GM23338 (cell line): ENCODE data around the gene PAPPA. TPM values are rescaled to one million over a fixed set of nuclear protein-coding genes. Genes with fewer than 3 reads are reported as not detected.

Source experiments
- ATAC-seq: fragments of 200-7000 bp; cut with Tn5 transposase; 3 replicates; pipeline ENCODE4 v1.9.1; 2020
- DNase-seq: peaks from one replicate; pipeline ENCODE4 v3.0.0-alpha.2; 2015; ENCODE audit warnings: low spot score
- H2AFZ ChIP-seq: fragments of 200-600 bp; sonication (generic); 2 replicates; pipeline ENCODE4 v1.8.0; 2016; ENCODE audit warnings: antibody characterized with exemption, mild to moderate bottlenecking, moderate library complexity
- H3F3A ChIP-seq: fragments of 200-600 bp; sonication (generic); replicated peaks from 2 replicates; pipeline ENCODE4 v1.8.0; 2017; ENCODE audit warnings: antibody characterized with exemption, mixed run types, low read depth
- H3K27ac ChIP-seq: fragments of 200-600 bp; sonication (generic); 2 replicates; pipeline ENCODE4 v1.6.1; 2016; ENCODE audit warnings: low read depth
- H3K27me3 ChIP-seq: fragments of 200-600 bp; sonication (generic); 2 replicates; pipeline ENCODE4 v1.8.0; 2016; ENCODE audit warnings: mild to moderate bottlenecking, mixed run types, moderate library complexity; ENCODE audit not compliant: insufficient read depth
- H3K36me3 ChIP-seq: fragments of 200-600 bp; sonication (generic); 2 replicates; pipeline ENCODE4 v1.8.0; 2016; ENCODE audit warnings: mild to moderate bottlenecking; ENCODE audit not compliant: insufficient read depth
- H3K4me1 ChIP-seq: fragments of 200-600 bp; sonication (generic); 2 replicates; pipeline ENCODE4 v1.8.0; 2016; ENCODE audit warnings: mild to moderate bottlenecking, moderate library complexity; ENCODE audit not compliant: insufficient read depth
- H3K4me2 ChIP-seq: fragments of 200-600 bp; sonication (generic); 2 replicates; pipeline ENCODE4 v1.7.1; 2017; ENCODE audit warnings: mixed run types
- H3K4me3 ChIP-seq: fragments of 200-600 bp; sonication (generic); 2 replicates; pipeline ENCODE4 v1.6.1; 2016; ENCODE audit warnings: mixed run types
- H3K79me2 ChIP-seq: fragments of 200-600 bp; sonication (generic); replicated peaks from 2 replicates; pipeline ENCODE4 v1.8.0; 2017; ENCODE audit warnings: mild to moderate bottlenecking; ENCODE audit not compliant: insufficient read depth
- H3K9me2 ChIP-seq: fragments of 200-600 bp; sonication (generic); 2 replicates; pipeline ENCODE4 v1.8.0; 2017; ENCODE audit not compliant: insufficient read depth
- H4K20me1 ChIP-seq: fragments of 200-600 bp; sonication (generic); replicated peaks from 2 replicates; pipeline ENCODE4 v1.8.0; 2017; ENCODE audit warnings: mild to moderate bottlenecking; ENCODE audit not compliant: insufficient read depth
- H3K27ac Mint-ChIP-seq: 2 replicates; pipeline ENCODE4 v1.8.0; 2020; ENCODE audit warnings: inconsistent platforms, mild to moderate bottlenecking, moderate library complexity, mixed read lengths
- H3K27me3 Mint-ChIP-seq: 3 replicates; pipeline ENCODE4 v1.8.0; 2022; ENCODE audit warnings: low read depth, mild to moderate bottlenecking, moderate library complexity, mixed read lengths, inconsistent platforms; ENCODE audit not compliant: insufficient read depth, poor library complexity
- H3K36me3 Mint-ChIP-seq: 3 replicates; pipeline ENCODE4 v1.8.0; 2021; ENCODE audit warnings: low read depth, mild to moderate bottlenecking, inconsistent platforms, moderate library complexity, mixed read lengths
- H3K4me1 Mint-ChIP-seq: 3 replicates; pipeline ENCODE4 v1.8.0; 2020; ENCODE audit warnings: mild to moderate bottlenecking, inconsistent platforms, mixed read lengths
- H3K4me3 Mint-ChIP-seq: 3 replicates; pipeline ENCODE4 v1.8.0; 2021; ENCODE audit warnings: moderate library complexity, mild to moderate bottlenecking, inconsistent platforms, mixed read lengths
- H3K9me3 Mint-ChIP-seq: 3 replicates; pipeline ENCODE4 v1.8.0; 2020; ENCODE audit warnings: moderate library complexity, mild to moderate bottlenecking, inconsistent platforms, mixed read lengths
- CREB1 ChIP-seq: fragments of 250-450 bp; sonication (Bioruptor Pico); IDR thresholded peaks from 2 replicates; pipeline ENCODE4 v1.5.0; 2020; ENCODE audit warnings: low read depth, mild to moderate bottlenecking, moderate library complexity
- EZH2 ChIP-seq: fragments of 200-600 bp; sonication (generic); IDR thresholded peaks from one replicate; pipeline ENCODE4 v1.8.0; 2017; ENCODE audit warnings: antibody characterized with exemption, mild to moderate bottlenecking, low read depth; ENCODE audit not compliant: unreplicated experiment
- EZH2phosphoT487 ChIP-seq: fragments of 200-600 bp; sonication (generic); IDR thresholded peaks from one replicate; pipeline ENCODE4 v1.8.1; 2018; ENCODE audit warnings: antibody characterized with exemption; ENCODE audit not compliant: unreplicated experiment
- JUNB ChIP-seq: IDR thresholded peaks from one replicate; pipeline ENCODE4 v1.6.1; 2016; ENCODE audit warnings: antibody characterized with exemption; ENCODE audit not compliant: unreplicated experiment
- NANOG ChIP-seq: IDR thresholded peaks from 2 replicates; pipeline ENCODE4 v1.6.1; 2016; ENCODE audit warnings: antibody characterized with exemption, borderline replicate concordance
- POLR2AphosphoS5 ChIP-seq: IDR thresholded peaks from 2 replicates; pipeline ENCODE4 v1.6.1; 2016; ENCODE audit warnings: antibody characterized with exemption, low read depth
- STAT1 ChIP-seq: IDR thresholded peaks from one replicate; pipeline ENCODE4 v1.6.1; 2016; ENCODE audit warnings: antibody characterized with exemption; ENCODE audit not compliant: unreplicated experiment
- ZNF114 ChIP-seq: fragments of 250-450 bp; sonication (Bioruptor Pico); IDR thresholded peaks from 2 replicates; pipeline ENCODE4 v1.5.0; 2020; ENCODE audit warnings: mild to moderate bottlenecking, moderate library complexity
- ZNF331 ChIP-seq: fragments of 250-450 bp; sonication (Bioruptor Pico); IDR thresholded peaks from 2 replicates; pipeline ENCODE4 v1.5.0; 2020; ENCODE audit warnings: low read depth, mild to moderate bottlenecking, moderate library complexity
- polyA plus RNA-seq: library from polyadenylated mRNA; unstranded; fragments of >200 nt; fragmentation: Nextera tagmentation; extraction: Ambion mirVana; gene quantifications from 2 replicates; pipeline ENCODE4 v1.2.1, GENCODE V29; 2016
- total RNA-seq: library from RNA; depleted of rRNA; stranded (reverse); fragments of >200 nt; shearing (Covaris generic); gene quantifications from 2 replicates; pipeline ENCODE4 v1.2.3, GENCODE V29; 2014
- TF ChIP-seq, protein P1 (sequence below): fragments of 250-450 bp; sonication (Bioruptor Pico); IDR thresholded peaks from 2 replicates; pipeline ENCODE4 v1.5.0; 2020; ENCODE audit warnings: mild to moderate bottlenecking, moderate library complexity
- TF ChIP-seq, protein P2 (sequence below), 2 experiments: fragments of 200-600 bp in 1 of 2; sonication (generic) in 1 of 2; conservative IDR thresholded peaks; 2 replicates each; pipeline versions ENCODE4 v1.5.1 to v1.6.1; 2016 to 2017; ENCODE audit warnings: antibody characterized with exemption in 2 of 2, low read depth in 2 of 2, mild to moderate bottlenecking in 2 of 2, moderate library complexity in 1 of 2
- TF ChIP-seq, protein P3 (sequence below): IDR thresholded peaks from 2 replicates; pipeline ENCODE4 v1.6.1; 2016; ENCODE audit warnings: antibody characterized with exemption
- TF ChIP-seq, protein P4 (sequence below): IDR thresholded peaks from one replicate; pipeline ENCODE4 v1.6.1; 2018; ENCODE audit warnings: antibody characterized with exemption; ENCODE audit not compliant: unreplicated experiment

Gene PAPPA
- total and polyA plus RNA-seq, 2 experiments from 2014 or later: 0.38 to 0.66 TPM

DNA sequence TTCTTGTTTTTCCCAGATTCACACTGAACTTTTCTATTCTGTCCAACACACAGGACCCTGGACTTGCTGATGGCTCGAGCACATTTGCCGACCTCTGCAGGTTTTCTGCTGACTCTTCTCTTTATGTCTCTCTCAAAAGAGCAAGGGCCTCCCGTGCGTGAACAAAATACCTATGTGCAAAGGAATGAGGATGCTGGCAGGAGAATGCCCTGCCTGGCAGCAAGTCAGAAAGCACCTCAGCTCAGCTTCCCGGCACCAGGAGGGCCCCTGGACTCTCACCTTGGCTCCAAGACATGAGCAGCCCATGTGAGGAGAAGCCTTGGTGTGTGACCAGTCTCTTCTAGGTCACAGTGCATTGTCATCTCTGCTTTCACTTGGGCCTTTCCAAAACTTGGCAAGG, 36.1 kb downstream of the PAPPA start:
- Mint-ChIP-seq H3K27ac (no peak overlapping the region), H3K4me3 (no peak overlapping the region), H3K9me3 (no peaks in the 10 kb centered on the region), H3K36me3 (no peaks in the 10 kb centered on the region), H3K27me3 (no peaks in the 10 kb centered on the region), H3K4me1 (peaks cover 8% of the 10 kb centered on the region)
- H3K4me1 ChIP-seq: no peaks in the 10 kb centered on the region
- no peak overlapping the region for H3K4me2 ChIP-seq
- no peaks in the 10 kb centered on the region for H3K27me3 ChIP-seq
- DNase-seq (no peak), ATAC-seq (no peak)
- no peak for TF ChIP-seq STAT1
- no peak for TF ChIP-seq CREB1 (CRISPR knock-in tag)
- TF ChIP-seq, protein P1, sequence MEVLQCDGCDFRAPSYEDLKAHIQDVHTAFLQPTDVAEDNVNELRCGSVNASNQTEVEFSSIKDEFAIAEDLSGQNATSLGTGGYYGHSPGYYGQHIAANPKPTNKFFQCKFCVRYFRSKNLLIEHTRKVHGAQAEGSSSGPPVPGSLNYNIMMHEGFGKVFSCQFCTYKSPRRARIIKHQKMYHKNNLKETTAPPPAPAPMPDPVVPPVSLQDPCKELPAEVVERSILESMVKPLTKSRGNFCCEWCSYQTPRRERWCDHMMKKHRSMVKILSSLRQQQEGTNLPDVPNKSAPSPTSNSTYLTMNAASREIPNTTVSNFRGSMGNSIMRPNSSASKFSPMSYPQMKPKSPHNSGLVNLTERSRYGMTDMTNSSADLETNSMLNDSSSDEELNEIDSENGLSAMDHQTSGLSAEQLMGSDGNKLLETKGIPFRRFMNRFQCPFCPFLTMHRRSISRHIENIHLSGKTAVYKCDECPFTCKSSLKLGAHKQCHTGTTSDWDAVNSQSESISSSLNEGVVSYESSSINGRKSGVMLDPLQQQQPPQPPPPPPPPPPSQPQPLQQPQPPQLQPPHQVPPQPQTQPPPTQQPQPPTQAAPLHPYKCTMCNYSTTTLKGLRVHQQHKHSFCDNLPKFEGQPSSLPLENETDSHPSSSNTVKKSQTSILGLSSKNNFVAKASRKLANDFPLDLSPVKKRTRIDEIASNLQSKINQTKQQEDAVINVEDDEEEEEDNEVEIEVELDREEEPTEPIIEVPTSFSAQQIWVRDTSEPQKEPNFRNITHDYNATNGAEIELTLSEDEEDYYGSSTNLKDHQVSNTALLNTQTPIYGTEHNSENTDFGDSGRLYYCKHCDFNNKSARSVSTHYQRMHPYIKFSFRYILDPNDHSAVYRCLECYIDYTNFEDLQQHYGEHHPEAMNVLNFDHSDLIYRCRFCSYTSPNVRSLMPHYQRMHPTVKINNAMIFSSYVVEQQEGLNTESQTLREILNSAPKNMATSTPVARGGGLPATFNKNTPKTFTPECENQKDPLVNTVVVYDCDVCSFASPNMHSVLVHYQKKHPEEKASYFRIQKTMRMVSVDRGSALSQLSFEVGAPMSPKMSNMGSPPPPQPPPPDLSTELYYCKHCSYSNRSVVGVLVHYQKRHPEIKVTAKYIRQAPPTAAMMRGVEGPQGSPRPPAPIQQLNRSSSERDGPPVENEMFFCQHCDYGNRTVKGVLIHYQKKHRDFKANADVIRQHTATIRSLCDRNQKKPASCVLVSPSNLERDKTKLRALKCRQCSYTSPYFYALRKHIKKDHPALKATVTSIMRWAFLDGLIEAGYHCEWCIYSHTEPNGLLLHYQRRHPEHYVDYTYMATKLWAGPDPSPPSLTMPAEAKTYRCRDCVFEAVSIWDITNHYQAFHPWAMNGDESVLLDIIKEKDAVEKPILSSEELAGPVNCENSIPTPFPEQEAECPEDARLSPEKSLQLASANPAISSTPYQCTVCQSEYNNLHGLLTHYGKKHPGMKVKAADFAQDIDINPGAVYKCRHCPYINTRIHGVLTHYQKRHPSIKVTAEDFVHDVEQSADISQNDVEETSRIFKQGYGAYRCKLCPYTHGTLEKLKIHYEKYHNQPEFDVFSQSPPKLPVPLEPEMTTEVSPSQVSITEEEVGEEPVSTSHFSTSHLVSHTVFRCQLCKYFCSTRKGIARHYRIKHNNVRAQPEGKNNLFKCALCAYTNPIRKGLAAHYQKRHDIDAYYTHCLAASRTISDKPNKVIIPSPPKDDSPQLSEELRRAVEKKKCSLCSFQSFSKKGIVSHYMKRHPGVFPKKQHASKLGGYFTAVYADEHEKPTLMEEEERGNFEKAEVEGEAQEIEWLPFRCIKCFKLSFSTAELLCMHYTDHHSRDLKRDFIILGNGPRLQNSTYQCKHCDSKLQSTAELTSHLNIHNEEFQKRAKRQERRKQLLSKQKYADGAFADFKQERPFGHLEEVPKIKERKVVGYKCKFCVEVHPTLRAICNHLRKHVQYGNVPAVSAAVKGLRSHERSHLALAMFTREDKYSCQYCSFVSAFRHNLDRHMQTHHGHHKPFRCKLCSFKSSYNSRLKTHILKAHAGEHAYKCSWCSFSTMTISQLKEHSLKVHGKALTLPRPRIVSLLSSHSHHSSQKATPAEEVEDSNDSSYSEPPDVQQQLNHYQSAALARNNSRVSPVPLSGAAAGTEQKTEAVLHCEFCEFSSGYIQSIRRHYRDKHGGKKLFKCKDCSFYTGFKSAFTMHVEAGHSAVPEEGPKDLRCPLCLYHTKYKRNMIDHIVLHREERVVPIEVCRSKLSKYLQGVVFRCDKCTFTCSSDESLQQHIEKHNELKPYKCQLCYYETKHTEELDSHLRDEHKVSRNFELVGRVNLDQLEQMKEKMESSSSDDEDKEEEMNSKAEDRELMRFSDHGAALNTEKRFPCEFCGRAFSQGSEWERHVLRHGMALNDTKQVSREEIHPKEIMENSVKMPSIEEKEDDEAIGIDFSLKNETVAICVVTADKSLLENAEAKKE (CRISPR knock-in tag): no peak
- TF ChIP-seq, protein P2, sequence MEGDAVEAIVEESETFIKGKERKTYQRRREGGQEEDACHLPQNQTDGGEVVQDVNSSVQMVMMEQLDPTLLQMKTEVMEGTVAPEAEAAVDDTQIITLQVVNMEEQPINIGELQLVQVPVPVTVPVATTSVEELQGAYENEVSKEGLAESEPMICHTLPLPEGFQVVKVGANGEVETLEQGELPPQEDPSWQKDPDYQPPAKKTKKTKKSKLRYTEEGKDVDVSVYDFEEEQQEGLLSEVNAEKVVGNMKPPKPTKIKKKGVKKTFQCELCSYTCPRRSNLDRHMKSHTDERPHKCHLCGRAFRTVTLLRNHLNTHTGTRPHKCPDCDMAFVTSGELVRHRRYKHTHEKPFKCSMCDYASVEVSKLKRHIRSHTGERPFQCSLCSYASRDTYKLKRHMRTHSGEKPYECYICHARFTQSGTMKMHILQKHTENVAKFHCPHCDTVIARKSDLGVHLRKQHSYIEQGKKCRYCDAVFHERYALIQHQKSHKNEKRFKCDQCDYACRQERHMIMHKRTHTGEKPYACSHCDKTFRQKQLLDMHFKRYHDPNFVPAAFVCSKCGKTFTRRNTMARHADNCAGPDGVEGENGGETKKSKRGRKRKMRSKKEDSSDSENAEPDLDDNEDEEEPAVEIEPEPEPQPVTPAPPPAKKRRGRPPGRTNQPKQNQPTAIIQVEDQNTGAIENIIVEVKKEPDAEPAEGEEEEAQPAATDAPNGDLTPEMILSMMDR (conservative IDR thresholded peaks at IDR 0.05; ENCODE audit: low read depth in 2 of 2): no peak
- no peak for TF ChIP-seq POLR2AphosphoS5
- TF ChIP-seq, protein P3, sequence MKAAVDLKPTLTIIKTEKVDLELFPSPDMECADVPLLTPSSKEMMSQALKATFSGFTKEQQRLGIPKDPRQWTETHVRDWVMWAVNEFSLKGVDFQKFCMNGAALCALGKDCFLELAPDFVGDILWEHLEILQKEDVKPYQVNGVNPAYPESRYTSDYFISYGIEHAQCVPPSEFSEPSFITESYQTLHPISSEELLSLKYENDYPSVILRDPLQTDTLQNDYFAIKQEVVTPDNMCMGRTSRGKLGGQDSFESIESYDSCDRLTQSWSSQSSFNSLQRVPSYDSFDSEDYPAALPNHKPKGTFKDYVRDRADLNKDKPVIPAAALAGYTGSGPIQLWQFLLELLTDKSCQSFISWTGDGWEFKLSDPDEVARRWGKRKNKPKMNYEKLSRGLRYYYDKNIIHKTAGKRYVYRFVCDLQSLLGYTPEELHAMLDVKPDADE: no peak
- TF ChIP-seq EZH2phosphoT487: no peak
- TF ChIP-seq EZH2: no peak
- TF ChIP-seq NANOG: no peak
- TF ChIP-seq, protein P4, sequence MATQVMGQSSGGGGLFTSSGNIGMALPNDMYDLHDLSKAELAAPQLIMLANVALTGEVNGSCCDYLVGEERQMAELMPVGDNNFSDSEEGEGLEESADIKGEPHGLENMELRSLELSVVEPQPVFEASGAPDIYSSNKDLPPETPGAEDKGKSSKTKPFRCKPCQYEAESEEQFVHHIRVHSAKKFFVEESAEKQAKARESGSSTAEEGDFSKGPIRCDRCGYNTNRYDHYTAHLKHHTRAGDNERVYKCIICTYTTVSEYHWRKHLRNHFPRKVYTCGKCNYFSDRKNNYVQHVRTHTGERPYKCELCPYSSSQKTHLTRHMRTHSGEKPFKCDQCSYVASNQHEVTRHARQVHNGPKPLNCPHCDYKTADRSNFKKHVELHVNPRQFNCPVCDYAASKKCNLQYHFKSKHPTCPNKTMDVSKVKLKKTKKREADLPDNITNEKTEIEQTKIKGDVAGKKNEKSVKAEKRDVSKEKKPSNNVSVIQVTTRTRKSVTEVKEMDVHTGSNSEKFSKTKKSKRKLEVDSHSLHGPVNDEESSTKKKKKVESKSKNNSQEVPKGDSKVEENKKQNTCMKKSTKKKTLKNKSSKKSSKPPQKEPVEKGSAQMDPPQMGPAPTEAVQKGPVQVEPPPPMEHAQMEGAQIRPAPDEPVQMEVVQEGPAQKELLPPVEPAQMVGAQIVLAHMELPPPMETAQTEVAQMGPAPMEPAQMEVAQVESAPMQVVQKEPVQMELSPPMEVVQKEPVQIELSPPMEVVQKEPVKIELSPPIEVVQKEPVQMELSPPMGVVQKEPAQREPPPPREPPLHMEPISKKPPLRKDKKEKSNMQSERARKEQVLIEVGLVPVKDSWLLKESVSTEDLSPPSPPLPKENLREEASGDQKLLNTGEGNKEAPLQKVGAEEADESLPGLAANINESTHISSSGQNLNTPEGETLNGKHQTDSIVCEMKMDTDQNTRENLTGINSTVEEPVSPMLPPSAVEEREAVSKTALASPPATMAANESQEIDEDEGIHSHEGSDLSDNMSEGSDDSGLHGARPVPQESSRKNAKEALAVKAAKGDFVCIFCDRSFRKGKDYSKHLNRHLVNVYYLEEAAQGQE: no peak
- no peak for TF ChIP-seq ZNF331 (CRISPR knock-in tag)
- TF ChIP-seq JUNB: no peak
- TF ChIP-seq ZNF114 (CRISPR knock-in tag): no peak
- no peak overlapping the region for H3K27ac ChIP-seq
- H3K36me3 ChIP-seq: no peaks in the 10 kb centered on the region
- H3K79me2 ChIP-seq: no peaks in the 10 kb centered on the region
- H3F3A ChIP-seq: no peaks in the 10 kb centered on the region
- H3K4me3 ChIP-seq: no peak overlapping the region
- H3K9me2 ChIP-seq: peaks cover 16% of the 10 kb centered on the region; the same call in 1 of the 2 replicates
- no peak overlapping the region for H2AFZ ChIP-seq
- no peaks in the 10 kb centered on the region for H4K20me1 ChIP-seq
